Activated CD8-positive, alpha-beta memory T cell treated with anti-CD3 and anti-CD28 coated beads, Interleukin-2, amount 50 U/mL, for 48 hours (primary cell): ENCODE data around the gene LILRB2.
"Not testable (repeated sequence)": the region's sequence is repeated elsewhere in the genome, so short reads cannot be mapped to it uniquely, and the experiment has no call there.

Source experiments
- DNase-seq: peaks from one replicate; pipeline ENCODE4 v3.0.0-alpha.2; 2020

Gene LILRB2

GRCh38 chr19:54281007-54281728 lies at the start of gene LILRB2:
Gene LILRB2, minus strand, starts transcription at chr19:54281110. Its CDS starts 614 bp downstream, at chr19:54280496.
- no peak for DNase-seq

GRCh38 chr19:54329476-54330165 lies 48.7 kb upstream of the LILRB2 start:
- DNase-seq = no peak

- DNase-seq = not testable (repeated sequence)
These were observed 47.9 kb upstream of the LILRB2 start for GRCh38 chr19:54328781-54329180.

GRCh38 chr19:54325631-54326030 lies 44.7 kb upstream of the LILRB2 start:
- DNase-seq = no peak

GRCh38 chr19:54325194-54325621 lies 44.3 kb upstream of the LILRB2 start:
- no peak for DNase-seq

GRCh38 chr19:54324071-54324470 lies 43.2 kb upstream of the LILRB2 start:
- DNase-seq = no peak

GRCh38 chr19:54322934-54323333 lies 42.0 kb upstream of the LILRB2 start:
- not testable (repeated sequence) for DNase-seq

- DNase-seq = not testable (repeated sequence)
These were observed 41.4 kb upstream of the LILRB2 start for GRCh38 chr19:54322295-54322694.

GRCh38 chr19:54319892-54320670 lies 39.2 kb upstream of the LILRB2 start:
- no peak for DNase-seq

GRCh38 chr19:54319049-54319448 lies 38.1 kb upstream of the LILRB2 start:
- DNase-seq = no peak

- DNase-seq = no peak
These were observed 37.0 kb upstream of the LILRB2 start for GRCh38 chr19:54317965-54318240.

- DNase-seq = no peak
These were observed 36.4 kb upstream of the LILRB2 start for GRCh38 chr19:54317108-54317964.

- DNase-seq = no peak
These were observed 35.8 kb upstream of the LILRB2 start for GRCh38 chr19:54316746-54317107.

GRCh38 chr19:54315956-54316355 lies 35.0 kb upstream of the LILRB2 start:
- DNase-seq = no peak

- DNase-seq = peak; percentile 50
These were observed 31.8 kb upstream of the LILRB2 start, which contains the start of gene LILRA5 for GRCh38 chr19:54312436-54313377. Gene LILRA5, minus strand, starts transcription at chr19:54313166. Its CDS starts 147 bp downstream, at chr19:54313019.

GRCh38 chr19:54312011-54312410 lies 31.1 kb upstream of the LILRB2 start:
- DNase-seq = no peak

- peak; percentile 28 for DNase-seq
These were observed 30.6 kb upstream of the LILRB2 start for GRCh38 chr19:54311486-54311885.

- DNase-seq = no peak
These were observed 29.6 kb upstream of the LILRB2 start for GRCh38 chr19:54310543-54310942.

- DNase-seq = no peak
These were observed 28.9 kb upstream of the LILRB2 start for GRCh38 chr19:54309811-54310210.

- no peak for DNase-seq
These were observed 26.6 kb upstream of the LILRB2 start for GRCh38 chr19:54307389-54308020.

- no peak for DNase-seq
These were observed 24.2 kb upstream of the LILRB2 start for GRCh38 chr19:54305141-54305540.
